K562 treated with DMSO at 1 percent for 4 hours (cell line): ENCODE measurements around the gene BUB1. TPM values are rescaled to one million over a fixed set of nuclear protein-coding genes. Genes with fewer than 3 reads are reported as not detected.

ENCODE experiments used
- total RNA-seq: library from RNA; unstranded; fragments of 300-600 nt; gene quantifications from 2 replicates; pipeline ENCODE4 v1.2.3, GENCODE V29; 2022; ENCODE audit not compliant: insufficient read depth

BUB1 gene
- 37.8 and 59.7 TPM in 2 replicates for total RNA-seq

DNA sequence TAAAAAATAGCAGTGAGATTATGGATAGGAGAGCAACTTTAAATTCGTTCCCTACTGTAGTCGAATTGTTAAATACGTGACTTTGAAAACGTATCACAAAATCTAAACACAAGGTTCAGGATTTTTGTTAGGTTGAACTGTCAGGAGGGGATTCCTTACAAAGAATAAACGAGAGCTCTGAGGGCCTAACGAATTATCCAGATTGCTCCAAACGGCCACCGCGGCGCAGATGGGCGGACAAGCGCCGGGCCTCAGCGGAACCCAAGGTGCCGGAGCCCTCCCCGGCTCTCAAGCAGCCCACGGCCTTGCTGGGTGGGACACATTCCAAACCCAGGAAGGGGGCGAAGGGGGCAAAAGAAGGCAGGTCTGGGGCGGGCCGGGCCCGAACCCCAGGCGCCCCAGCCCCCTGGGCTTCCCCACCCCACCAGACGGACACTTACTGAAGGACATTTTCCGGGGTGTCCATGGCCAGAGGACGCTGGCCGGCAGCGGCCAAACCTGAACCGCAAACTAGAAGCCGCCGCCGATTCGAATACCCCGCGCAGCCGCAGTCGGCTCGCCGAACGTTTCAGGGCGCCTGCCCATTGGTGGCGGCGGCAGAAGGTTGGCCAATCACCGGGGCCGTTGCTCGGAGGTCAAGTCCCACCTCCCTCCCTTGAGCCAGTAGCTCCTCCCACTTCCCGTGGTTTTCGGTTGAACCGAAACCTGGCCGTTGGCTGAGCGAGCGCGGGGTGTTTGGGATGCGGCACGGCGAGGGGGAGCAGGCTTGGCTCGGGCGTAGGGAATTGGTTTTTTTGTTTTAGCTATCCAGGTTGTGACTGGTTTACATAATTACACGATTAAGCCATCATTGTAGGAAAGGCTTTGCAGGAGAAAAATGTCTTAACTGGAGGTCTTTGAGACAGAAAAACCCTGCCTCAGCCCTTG, at the start of gene BUB1:
Gene BUB1, minus strand, starts transcription at position 534 of the 927 bp plus-strand sequence. Its CDS starts 68 bp downstream, at position 466.

Other genes starting within 250 kb of the BUB1 start
- gene LIMS4, start 205.2 kb downstream of the BUB1 start, total RNA-seq = not detected in 2 replicates
- 0.39 and 0.54 TPM in 2 replicates for gene RGPD6, start 100.8 kb downstream of the BUB1 start, total RNA-seq
- gene ACOXL, start 54.5 kb upstream of the BUB1 start, total RNA-seq = not detected in 2 replicates